HCT116 (cell line): ENCODE data around the gene IQGAP3. TPM values are rescaled to one million over a fixed set of nuclear protein-coding genes. Genes with fewer than 3 reads are reported as not detected.

ENCODE experiments used
- ATAC-seq: fragments of 200-7000 bp; cut with Tn5 transposase; 2 replicates; pipeline ENCODE4 v1.9.1; 2020; ENCODE audit warnings: mild to moderate bottlenecking, moderate library complexity
- BruUV-seq: library from RNA; stranded (reverse); fragments of 400-500 nt; replicated peaks from 2 replicates; lab custom pipeline; 2021; lab: Mats Ljungman, UMichigan
- CTCF ChIA-PET: fragments of 300-600 bp; sonication (Branson Sonifier 250); formaldehyde crosslinking; loops from one replicate; lab custom pipeline; 2021; ENCODE audit warnings: antibody characterized with exemption; lab: Charles Lee
- POLR2A ChIA-PET: fragments of 300-600, 350-600 bp; sonication (Branson Sonifier 250); formaldehyde crosslinking; loops from one replicate; lab custom pipeline; 2021; ENCODE audit warnings: antibody characterized with exemption; lab: Charles Lee
- RAD21 ChIA-PET, 2 experiments: fragments of 300-600 bp; sonication (Branson Sonifier 250); formaldehyde crosslinking; loops; one replicate each; lab custom pipeline; 2023; ENCODE audit warnings: low total read pairs in 2 of 2; ENCODE audit not compliant: uncharacterized antibody in 2 of 2, unreplicated experiment in 2 of 2, low non-redundant PET in 1 of 2; lab: Charles Lee
- DNase-seq: peaks from one replicate; pipeline ENCODE4 v3.0.0-alpha.2; 2010; ENCODE audit warnings: low read depth, low spot score
- H2AFZ ChIP-seq: fragments of 200-600 bp; shearing (Covaris generic), sonication (generic); 2 replicates; pipeline ENCODE4 v1.6.1; 2017; ENCODE audit warnings: low read depth, mixed run types, mixed read lengths, antibody characterized with exemption, low read length; ENCODE audit not compliant: poor library complexity, severe bottlenecking
- H3K27ac ChIP-seq: 2 replicates; pipeline ENCODE4 v1.5.1; 2012; ENCODE audit warnings: low read depth, low read length
- H3K27me3 ChIP-seq: fragments of 200-600 bp; sonication (generic); 2 replicates; pipeline ENCODE4 v1.6.1; 2016; ENCODE audit warnings: mixed run types, low read length, mixed read lengths; ENCODE audit not compliant: insufficient read depth
- H3K36me3 ChIP-seq, 2 experiments: fragments of 200-500 bp in 1 of 2; fragments of 200-600 bp in 1 of 2; sonication (Bioruptor generic) in 1 of 2; sonication (generic) in 1 of 2; 2 replicates each; pipeline versions ENCODE4 v1.5.1 to v1.6.1; 2014 to 2016; ENCODE audit warnings: low read length in 2 of 2, inconsistent platforms in 1 of 2, mixed read lengths in 1 of 2, mixed run types in 1 of 2; ENCODE audit not compliant: insufficient read depth in 2 of 2, control insufficient read depth in 1 of 2
- H3K4me1 ChIP-seq, 2 experiments: fragments of 200-600 bp in 1 of 2; sonication (generic) in 1 of 2; 2 replicates each; pipeline versions ENCODE4 v1.5.1 to v1.6.1; 2012 to 2017; ENCODE audit warnings: low read length in 2 of 2, inconsistent platforms in 1 of 2, mild to moderate bottlenecking in 1 of 2, mixed read lengths in 1 of 2, mixed run types in 1 of 2, moderate library complexity in 1 of 2; ENCODE audit not compliant: insufficient read depth in 2 of 2, control insufficient read depth in 1 of 2
- H3K4me2 ChIP-seq: fragments of 200-600 bp; sonication (generic); 2 replicates; pipeline ENCODE4 v1.6.1; 2017; ENCODE audit warnings: mixed run types, low read length, mixed read lengths
- H3K4me3 ChIP-seq, 2 experiments: fragments of 200-600 bp in 1 of 2; sonication (generic) in 1 of 2; replicated peaks in 1 of 2; 2 replicates each; pipeline ENCODE4 v1.5.1; 2011 to 2016; ENCODE audit warnings: low read length in 2 of 2, control low read depth in 1 of 2, low read depth in 1 of 2, mild to moderate bottlenecking in 1 of 2, mixed read lengths in 1 of 2, mixed run types in 1 of 2
- H3K79me2 ChIP-seq: fragments of 200-600 bp; sonication (generic); 2 replicates; pipeline ENCODE4 v1.6.1; 2017; ENCODE audit warnings: mild to moderate bottlenecking, mixed run types, low read length, moderate library complexity, mixed read lengths; ENCODE audit not compliant: insufficient read depth
- H3K9ac ChIP-seq: fragments of 200-600 bp; sonication (generic); 2 replicates; pipeline ENCODE4 v1.6.1; 2016; ENCODE audit warnings: low read length, mixed read lengths
- H3K9me2 ChIP-seq: fragments of 200-600 bp; sonication (generic), shearing (Covaris generic); 2 replicates; pipeline ENCODE4 v1.6.1; 2017; ENCODE audit warnings: mixed run types, mild to moderate bottlenecking, moderate library complexity; ENCODE audit not compliant: insufficient read depth
- H3K9me3 ChIP-seq, 2 experiments: fragments of 200-500 bp in 1 of 2; fragments of 200-600 bp in 1 of 2; sonication (Bioruptor generic) in 1 of 2; sonication (generic) in 1 of 2; 2 replicates each; pipeline ENCODE4 v1.6.1; 2014 to 2017; ENCODE audit warnings: low read length in 2 of 2, mixed read lengths in 2 of 2, inconsistent platforms in 1 of 2, low read depth in 1 of 2, mild to moderate bottlenecking in 1 of 2, mixed run types in 1 of 2, moderate library complexity in 1 of 2; ENCODE audit not compliant: control insufficient read depth in 1 of 2, insufficient read depth in 1 of 2
- H4K20me1 ChIP-seq: fragments of 200-600 bp; sonication (generic), shearing (Covaris generic); 2 replicates; pipeline ENCODE4 v1.6.1; 2017; ENCODE audit warnings: mixed run types, mild to moderate bottlenecking, moderate library complexity; ENCODE audit not compliant: insufficient read depth
- CEBPB ChIP-seq: IDR thresholded peaks from 2 replicates; pipeline ENCODE4 v1.6.1; 2012; ENCODE audit warnings: low read depth
- CTCF ChIP-seq, 3 experiments: fragments of 200-600 bp in 1 of 3; sonication (generic) in 1 of 3; IDR thresholded peaks in 2 of 3; conservative IDR thresholded peaks in 1 of 3; 2 replicates each; pipeline ENCODE4 v1.5.1; 2012 to 2017; ENCODE audit warnings: low read depth in 2 of 3, low read length in 2 of 3, antibody characterized with exemption in 1 of 3, borderline replicate concordance in 1 of 3, control low read depth in 1 of 3, mild to moderate bottlenecking in 1 of 3, mixed read lengths in 1 of 3, mixed run types in 1 of 3, moderate library complexity in 1 of 3; ENCODE audit not compliant: insufficient read depth in 1 of 3
- EGR1 ChIP-seq: IDR thresholded peaks from 2 replicates; pipeline ENCODE4 v1.6.1; 2012; ENCODE audit warnings: low read depth
- ELF1 ChIP-seq: IDR thresholded peaks from 2 replicates; pipeline ENCODE4 v1.6.1; 2012; ENCODE audit warnings: low read depth, borderline replicate concordance
- EZH2 ChIP-seq: fragments of 200-600 bp; sonication (generic); IDR thresholded peaks from 2 replicates; pipeline ENCODE4 v1.6.1; 2017; ENCODE audit warnings: antibody characterized with exemption, mixed run types
- EZH2phosphoT487 ChIP-seq: fragments of 200-600 bp; IDR thresholded peaks from 2 replicates; pipeline ENCODE4 v1.6.1; 2018; ENCODE audit warnings: antibody characterized with exemption, borderline replicate concordance
- FOSL1 ChIP-seq: IDR thresholded peaks from 2 replicates; pipeline ENCODE4 v1.6.1; 2012; ENCODE audit warnings: low read depth
- JUND ChIP-seq: IDR thresholded peaks from 2 replicates; pipeline ENCODE4 v1.6.1; 2012
- POLR2A ChIP-seq: IDR thresholded peaks from 2 replicates; pipeline ENCODE4 v1.7.0; 2011; ENCODE audit warnings: borderline replicate concordance; ENCODE audit not compliant: insufficient read depth, insufficient read length; ENCODE audit errors: extremely low read depth
- RAD21 ChIP-seq: IDR thresholded peaks from 2 replicates; pipeline ENCODE4 v1.6.1; 2012; ENCODE audit warnings: low read depth, mild to moderate bottlenecking
- SIN3A ChIP-seq: IDR thresholded peaks from 2 replicates; pipeline ENCODE4 v1.6.1; 2012; ENCODE audit warnings: low read depth
- SP1 ChIP-seq: IDR thresholded peaks from 2 replicates; pipeline ENCODE4 v1.6.1; 2012; ENCODE audit warnings: low read depth
- ZFX ChIP-seq: fragments of 450-650 bp; IDR thresholded peaks from 2 replicates; pipeline ENCODE4 v1.6.1; 2017
- intact Hi-C: fragments of 100-400 bp; cut with micrococcal nuclease; formaldehyde crosslinking; loops from 2 replicates; pipeline ENCODE4 v1.10.0; 2022
- total RNA-seq: library from RNA; stranded (reverse); gene quantifications from one replicate; pipeline ENCODE4 v1.2.1, GENCODE V29; 2021; ENCODE audit not compliant: unreplicated experiment
- TF ChIP-seq, protein P1 (sequence below): IDR thresholded peaks from 2 replicates; pipeline ENCODE4 v1.6.1; 2012; ENCODE audit warnings: low read depth
- TF ChIP-seq, protein P2 (sequence below): IDR thresholded peaks from 2 replicates; pipeline ENCODE4 v1.6.1; 2012

IQGAP3 gene
- total RNA-seq, 1 experiment from 2014 or later = 38.8 TPM

- peak; percentile 34; the same call in 1 of the 2 replicates for TF ChIP-seq SP1
- peak; percentile 84; the same call in 1 of the 2 replicates for TF ChIP-seq ELF1
- TF ChIP-seq EZH2 = no peak
- TF ChIP-seq JUND = no peak
- TF ChIP-seq SIN3A = peak; percentile 100
Observed at GRCh38 chr1:156601122-156601830, 28.9 kb upstream of the IQGAP3 start, which contains the start of gene GPATCH4 (continued).

GRCh38 chr1:156600733-156601121, 28.4 kb upstream of the IQGAP3 start:
- Histone ChIP-seq H3K27me3 (no peaks in the 10 kb centered on the region), H3K4me2 (peak overlapping the region; percentile 87), H3K4me3 (peak overlapping the region; percentile 70 to 88), H3K9me3 (no peaks in the 10 kb centered on the region), H3K9ac (peak overlapping the region; percentile 97), H3K27ac (peak overlapping the region; percentile 75), H3K9me2 (no peaks in the 10 kb centered on the region), H3K4me1 (peaks cover 11 to 29% of the 10 kb centered on the region in 2 experiments), H2AFZ (no peak overlapping the region), H4K20me1 (no peaks in the 10 kb centered on the region), H3K36me3 (peaks cover 18 to 34% of the 10 kb centered on the region in 2 experiments; a peak in 3 of 4 replicates), H3K79me2 (peaks cover 58% of the 10 kb centered on the region)
- CTCF ChIA-PET = no interaction called here
- DNase-seq = no peak
- POLR2A ChIA-PET = interaction anchor here (1.4 kb wide), 1 partner anchor 14 kb away, joined by 3 read pairs; no protein-coding TSS in a partner anchor
- TSS peak; percentile 66 for BruUV-seq
- TF ChIP-seq EZH2 (no peak), RAD21 (no peak), FOSL1 (no peak), CTCF (IDR thresholded peaks at IDR 0.05 in 2 of 3, conservative IDR thresholded peaks at IDR 0.05 in 1 of 3; ENCODE audit: borderline replicate concordance in 1 of 3, insufficient read depth in 1 of 3, low read depth in 2 of 3, low read length in 2 of 3) (no peak), ZFX (no peak), EZH2phosphoT487 (no peak), SP1 (no peak), EGR1 (no peak), ELF1 (no peak), POLR2A (no peak), CEBPB (no peak)
- TF ChIP-seq, protein P1, sequence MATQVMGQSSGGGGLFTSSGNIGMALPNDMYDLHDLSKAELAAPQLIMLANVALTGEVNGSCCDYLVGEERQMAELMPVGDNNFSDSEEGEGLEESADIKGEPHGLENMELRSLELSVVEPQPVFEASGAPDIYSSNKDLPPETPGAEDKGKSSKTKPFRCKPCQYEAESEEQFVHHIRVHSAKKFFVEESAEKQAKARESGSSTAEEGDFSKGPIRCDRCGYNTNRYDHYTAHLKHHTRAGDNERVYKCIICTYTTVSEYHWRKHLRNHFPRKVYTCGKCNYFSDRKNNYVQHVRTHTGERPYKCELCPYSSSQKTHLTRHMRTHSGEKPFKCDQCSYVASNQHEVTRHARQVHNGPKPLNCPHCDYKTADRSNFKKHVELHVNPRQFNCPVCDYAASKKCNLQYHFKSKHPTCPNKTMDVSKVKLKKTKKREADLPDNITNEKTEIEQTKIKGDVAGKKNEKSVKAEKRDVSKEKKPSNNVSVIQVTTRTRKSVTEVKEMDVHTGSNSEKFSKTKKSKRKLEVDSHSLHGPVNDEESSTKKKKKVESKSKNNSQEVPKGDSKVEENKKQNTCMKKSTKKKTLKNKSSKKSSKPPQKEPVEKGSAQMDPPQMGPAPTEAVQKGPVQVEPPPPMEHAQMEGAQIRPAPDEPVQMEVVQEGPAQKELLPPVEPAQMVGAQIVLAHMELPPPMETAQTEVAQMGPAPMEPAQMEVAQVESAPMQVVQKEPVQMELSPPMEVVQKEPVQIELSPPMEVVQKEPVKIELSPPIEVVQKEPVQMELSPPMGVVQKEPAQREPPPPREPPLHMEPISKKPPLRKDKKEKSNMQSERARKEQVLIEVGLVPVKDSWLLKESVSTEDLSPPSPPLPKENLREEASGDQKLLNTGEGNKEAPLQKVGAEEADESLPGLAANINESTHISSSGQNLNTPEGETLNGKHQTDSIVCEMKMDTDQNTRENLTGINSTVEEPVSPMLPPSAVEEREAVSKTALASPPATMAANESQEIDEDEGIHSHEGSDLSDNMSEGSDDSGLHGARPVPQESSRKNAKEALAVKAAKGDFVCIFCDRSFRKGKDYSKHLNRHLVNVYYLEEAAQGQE = no peak
- TF ChIP-seq, protein P2, sequence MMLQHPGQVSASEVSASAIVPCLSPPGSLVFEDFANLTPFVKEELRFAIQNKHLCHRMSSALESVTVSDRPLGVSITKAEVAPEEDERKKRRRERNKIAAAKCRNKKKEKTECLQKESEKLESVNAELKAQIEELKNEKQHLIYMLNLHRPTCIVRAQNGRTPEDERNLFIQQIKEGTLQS = no peak
- intact Hi-C loops = no loop called here
- no peak for ATAC-seq
- RAD21 ChIA-PET = no interaction called here
